HG02610 (cell line): ENCODE results near the gene PPP2CA.
"Not testable (repeated sequence)": the region's sequence is repeated elsewhere in the genome, so short reads cannot be mapped to it uniquely, and the experiment has no call there.

Source experiments
- ATAC-seq: cut with Tn5 transposase; IDR thresholded peaks from one replicate; pipeline ENCODE4 v1.9.1; 2021; ENCODE audit warnings: mild to moderate bottlenecking, moderate library complexity; ENCODE audit not compliant: unreplicated experiment

PPP2CA gene

DNA sequence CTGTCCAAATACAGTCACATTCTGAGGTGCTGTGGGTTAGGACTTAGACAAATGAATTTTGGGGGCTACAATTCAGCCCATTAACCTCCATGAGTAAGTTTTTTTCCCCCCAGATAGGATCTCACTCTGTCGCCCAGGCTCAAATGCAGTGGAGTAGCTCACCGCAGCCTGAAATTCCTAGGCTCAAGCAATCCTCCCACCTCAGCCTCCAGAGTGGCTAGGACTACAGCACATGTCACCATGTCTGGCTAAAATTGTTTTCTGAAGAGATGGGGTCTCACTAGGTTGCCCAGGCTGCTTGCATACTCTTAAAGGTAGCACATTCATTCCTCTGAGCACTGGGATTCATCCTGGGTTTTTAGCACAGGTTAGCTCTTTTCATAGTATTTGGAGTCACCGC lies 22.2 kb downstream of the PPP2CA start:
- no peak for ATAC-seq

DNA sequence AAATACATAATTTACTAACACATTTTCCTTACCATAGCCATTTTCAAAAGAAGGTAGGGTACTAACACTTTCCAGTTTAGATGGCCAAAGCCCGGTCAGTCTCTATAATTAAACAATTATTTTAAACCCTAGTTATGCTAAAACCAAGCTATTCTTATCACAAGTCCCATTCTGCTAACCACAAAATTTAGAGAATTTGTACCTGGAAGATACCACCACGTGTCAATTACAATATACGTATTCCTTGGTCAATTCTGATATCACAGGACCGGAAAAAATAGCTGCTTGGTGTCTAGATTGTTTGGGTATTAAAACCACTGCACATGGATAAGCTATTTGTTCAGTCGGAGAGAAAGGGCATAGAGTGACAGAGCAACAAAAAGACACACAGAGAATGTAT lies 30.2 kb downstream of the PPP2CA start:
- no peak for ATAC-seq

DNA sequence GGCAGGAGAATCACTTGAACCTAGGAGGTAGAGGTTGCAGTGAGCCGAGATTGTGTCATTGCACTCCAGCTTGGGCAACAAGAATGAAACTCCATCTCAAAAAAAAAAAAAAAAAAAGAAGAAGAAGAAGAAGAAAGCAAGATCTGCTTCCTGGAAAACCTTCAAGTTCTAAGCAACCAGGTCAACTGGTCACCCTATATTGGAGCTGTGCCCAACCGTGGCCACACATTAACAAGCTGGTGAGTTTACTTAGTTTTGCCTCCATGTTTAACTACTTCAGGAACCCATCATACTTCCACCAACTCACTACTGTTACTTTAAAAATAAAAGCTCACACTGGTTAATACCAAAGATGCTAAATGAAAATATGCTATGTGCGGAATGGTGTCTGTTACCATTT lies 36.8 kb downstream of the PPP2CA start:
- ATAC-seq = no peak

DNA sequence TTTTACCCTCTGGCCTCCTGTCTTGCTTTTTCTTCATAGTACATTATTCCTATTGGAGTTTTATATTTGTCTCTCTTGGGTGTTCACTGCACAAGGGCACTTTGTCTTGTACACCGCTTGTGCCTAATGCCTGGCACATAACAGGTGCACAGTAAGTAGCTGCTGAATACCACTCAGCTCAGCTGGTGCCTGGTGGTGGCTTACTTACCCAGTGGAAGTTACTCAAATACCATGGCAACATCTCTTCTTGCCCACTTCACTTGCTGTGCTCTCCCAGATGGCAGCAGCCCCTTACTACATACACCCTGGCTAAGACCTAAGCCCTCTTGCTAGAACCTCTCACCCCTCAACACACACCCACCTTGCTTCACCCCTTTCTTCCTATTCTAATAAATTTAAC lies 37.8 kb downstream of the PPP2CA start:
- ATAC-seq = no peak

DNA sequence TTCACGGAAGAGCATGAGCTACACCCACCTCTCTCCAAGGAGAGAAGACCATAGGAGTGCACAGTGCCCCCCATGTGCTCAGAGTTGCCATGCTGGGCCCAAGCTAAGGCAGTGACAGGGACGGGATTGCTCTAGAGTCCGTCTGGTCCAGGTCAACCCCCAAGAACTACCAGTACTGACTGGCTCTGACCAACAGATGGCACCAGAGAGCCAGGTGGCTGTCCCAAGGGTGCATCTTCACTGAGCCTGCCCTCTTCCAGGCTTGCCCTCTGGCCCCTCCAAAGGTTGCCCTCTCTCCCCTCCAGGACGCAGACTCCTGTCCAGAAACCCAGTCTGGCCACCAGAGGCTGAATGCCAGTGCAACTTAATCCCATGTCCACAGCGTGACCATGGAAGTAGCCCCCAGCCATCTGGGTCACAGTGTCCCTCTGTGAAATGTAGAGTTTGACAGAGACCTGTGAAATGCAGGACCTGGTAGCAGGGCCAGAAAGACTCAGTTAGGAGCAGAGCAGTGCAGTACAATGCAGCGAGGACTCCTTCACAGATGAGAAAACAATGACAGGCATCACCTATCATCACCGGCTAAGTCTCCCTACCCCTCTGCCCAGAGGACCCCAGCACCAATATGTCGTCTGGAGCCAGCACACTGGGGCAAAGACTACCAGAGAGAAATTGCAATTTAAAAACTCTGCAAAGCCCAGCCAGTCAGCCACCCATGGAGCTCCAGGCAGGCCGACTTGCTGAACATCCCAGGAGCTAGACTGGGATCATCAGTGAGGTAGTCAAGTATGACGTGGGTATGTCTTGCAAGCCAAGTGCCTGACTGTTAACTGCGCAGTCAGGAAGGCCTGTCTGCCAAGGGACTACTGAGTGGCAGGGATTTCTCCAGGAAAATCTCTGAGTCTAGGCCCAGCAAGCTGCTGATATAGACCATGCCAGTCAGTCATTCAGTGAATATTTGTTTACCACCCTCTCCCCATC lies 41.4 kb downstream of the PPP2CA start:
- peak; percentile 76 for ATAC-seq

DNA sequence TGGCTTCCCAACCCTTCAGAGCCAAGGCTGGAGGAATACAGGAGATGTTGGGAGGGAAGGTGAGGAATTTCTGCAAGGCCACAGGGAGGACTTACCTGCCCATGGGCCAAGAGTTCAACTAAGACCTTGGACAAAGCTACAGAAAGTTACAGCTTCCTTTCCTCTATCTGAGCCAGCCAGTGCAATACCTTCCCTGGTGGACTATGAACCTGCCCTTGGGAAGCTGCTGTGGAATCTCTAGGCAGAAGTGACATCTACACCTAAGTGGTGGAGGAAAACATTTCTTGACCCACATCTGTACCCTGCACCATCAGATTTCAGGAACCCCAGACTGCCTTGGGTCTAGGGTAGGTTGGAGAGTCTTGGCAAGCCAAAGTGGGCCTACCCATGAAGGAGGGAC lies 42.4 kb downstream of the PPP2CA start:
- no peak for ATAC-seq

DNA sequence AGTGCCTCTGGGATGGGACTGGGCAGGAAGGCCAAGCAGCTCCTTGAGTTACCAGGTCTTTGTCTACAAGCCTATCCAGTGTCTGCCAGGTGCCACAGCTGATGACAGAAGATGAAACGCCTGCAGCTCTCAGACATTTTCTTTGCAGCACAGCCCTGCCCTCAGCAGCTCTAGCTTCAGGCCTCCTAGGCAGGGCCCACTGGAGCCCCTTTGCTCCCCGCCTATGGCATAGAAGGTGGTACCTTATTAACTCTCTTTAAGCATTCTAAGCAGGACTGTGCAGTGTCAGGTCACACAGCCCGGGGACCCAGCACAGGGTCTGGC lies 47.8 kb downstream of the PPP2CA start:
- no peak for ATAC-seq

DNA sequence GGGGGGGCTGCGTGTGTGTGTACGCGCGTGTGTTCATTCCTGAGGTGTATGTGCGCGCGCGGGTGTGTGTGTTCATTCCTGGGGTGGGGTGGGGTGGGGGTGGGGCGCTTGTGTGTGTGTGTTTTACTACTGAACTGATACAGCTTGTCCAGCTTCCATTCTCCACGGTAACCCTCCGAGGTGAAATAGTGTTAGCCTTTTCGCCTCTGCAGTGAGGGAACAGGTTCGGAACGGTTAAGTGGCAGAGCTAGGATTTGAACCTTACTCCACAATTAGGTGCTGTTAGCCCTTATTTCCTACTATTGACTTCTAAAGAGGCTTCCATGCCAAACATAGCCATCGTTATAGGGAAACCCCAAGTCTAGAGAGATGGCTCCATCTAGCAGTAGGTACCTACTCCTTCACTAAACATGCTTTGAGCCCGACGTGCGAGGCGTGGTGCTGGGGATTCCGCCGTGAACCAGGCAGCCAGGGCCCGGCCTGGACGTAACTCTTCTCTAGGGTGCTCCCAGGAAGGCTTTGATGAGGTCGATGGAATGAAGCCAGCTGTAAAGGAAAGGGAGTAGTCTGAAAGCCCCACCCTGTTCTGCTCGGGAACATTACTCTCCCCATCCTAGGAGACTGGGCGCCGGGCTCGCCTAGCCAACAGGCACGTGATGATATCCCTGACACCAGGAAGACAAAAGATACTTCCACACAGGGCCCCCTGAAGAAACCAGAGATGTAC lies 48.3 kb downstream of the PPP2CA start:
- no peak for ATAC-seq

DNA sequence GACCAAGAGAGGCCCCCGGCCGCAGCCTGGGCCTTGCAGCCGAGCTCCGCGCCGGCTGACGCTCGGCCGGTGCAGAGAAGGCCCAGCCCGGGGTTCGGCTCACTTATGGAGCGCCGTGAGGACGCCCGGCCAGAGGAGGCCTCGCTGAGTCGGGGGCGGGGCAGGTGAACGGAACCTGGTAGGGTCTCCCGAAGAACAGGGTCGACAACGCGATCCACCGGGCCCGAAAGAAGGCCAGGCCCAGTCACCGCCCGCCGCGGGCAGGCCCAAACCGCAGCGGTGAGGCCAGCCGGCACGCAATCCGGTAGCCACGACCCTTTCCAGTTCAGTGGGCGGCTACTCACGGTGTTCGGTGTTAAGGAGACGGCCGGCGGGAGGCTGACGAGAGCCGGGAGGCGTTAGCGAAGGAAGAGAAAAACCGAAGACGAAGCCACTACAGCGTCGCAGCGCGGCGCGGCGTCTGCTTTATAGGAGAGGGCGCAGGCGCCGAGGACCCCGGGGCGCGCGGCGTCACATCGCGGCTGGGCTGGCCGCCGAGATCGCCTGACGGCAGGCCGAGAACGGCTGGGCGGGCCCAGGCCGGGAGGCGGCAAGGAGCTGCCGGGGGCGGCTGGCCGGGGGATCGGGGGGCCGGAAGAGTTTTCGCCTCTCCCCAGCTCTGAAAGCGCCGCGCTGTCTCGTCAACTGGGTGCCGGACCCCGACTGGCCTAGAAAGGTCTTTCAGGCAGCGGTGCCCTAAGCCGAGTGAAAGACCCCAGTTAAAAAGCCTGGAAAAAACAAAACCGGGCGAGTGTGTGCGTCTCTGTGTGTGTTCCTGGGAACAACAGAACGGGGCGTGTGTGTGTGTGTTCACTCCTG lies 49.1 kb downstream of the PPP2CA start, which contains the start of gene SKP1:
TSS of gene SKP1 (minus strand) at position 440 of the 858 bp plus-strand sequence. CDS start 2,928 bp downstream, outside the sequence.
- peak; percentile 73 for ATAC-seq

DNA sequence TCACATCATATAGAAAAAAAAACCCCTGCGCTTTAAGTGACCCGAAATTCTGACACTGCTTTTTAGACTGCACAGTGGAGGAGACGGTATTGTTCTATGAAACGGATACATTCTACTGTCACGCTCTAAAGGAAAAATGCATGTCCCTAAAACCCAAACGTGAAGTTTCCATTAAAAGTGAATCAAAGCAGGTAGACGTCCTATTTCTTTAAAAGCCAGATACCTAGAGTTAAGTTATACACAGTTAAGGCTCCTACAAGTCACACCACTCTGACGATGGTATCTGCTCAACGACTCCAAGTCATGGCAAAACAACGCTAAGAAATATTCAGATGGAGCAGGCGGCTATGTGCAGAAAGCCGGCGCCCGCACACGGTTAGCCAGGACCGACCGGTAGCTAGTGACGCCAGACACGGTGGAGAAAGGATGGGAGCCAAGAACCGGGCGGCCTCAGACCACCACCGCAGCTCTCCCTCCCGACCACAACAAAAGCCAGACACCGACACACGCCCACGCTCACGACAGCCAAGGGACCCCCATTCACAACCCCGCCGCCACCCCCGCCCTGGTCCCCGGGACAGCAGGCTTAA lies 49.9 kb downstream of the PPP2CA start:
- peak; percentile 21 for ATAC-seq

DNA sequence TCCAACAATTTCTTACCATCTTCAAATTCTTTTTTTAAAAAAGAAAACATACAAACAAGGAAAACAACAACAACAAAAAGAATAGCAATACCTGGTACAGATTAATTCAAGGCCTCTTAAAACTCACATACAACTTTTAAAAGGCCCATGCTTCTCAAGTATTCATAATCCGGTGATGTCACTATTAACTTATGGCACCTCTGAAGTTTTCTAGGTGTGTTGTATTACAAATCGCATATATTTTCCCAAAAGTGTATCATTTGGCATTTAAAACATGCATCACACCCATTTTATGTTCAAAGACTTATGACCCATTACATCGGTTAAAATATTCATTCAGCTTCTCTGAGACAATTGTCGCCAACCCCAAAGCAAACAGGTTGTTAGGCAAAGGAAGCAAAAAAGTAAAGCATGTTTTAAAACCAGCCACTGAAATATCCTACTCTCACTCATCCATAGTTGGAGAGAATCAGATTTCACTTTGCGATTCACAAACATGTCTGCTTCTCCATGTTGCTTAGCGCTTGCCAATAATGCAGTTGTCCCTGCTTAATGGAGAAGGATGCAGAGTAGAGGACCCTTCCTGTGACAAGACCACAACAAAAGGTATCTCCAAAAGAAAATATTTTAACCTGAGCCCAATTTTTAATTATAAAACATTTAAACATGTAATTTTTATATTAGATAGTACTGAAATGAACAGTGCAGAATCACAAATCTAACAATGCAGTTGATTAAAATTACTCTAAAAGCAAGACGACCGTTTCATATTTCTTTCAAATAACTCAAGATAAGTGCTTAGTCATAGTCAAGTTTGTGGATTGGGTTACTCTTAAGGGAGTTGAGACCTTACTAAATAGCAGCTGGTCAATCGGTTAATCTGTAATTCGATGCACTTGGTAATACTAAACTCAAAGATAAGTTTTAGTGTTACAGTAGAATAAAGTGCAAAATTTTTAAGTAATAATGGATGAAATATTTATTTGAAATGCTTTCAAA lies 50.7 kb downstream of the PPP2CA start:
- ATAC-seq = no peak

DNA sequence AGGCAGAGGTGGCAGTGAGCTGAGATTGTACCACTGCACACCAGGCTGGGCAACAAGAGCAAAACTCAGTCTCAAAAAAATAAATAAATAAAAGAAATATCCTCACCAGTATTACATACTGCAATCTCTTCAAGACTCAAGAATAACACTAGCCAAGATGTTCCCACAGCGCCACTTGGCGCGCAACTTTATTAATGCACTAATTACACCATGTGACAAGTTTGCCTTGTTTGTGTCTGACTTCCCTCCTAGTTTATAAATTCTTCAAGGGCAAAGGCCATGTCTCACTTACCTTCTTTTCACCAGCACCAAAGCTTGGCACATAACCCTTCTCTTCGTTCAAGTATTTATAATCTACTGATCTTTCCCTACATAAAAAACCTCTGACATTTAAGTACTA lies 53.9 kb downstream of the PPP2CA start:
- no peak for ATAC-seq

DNA sequence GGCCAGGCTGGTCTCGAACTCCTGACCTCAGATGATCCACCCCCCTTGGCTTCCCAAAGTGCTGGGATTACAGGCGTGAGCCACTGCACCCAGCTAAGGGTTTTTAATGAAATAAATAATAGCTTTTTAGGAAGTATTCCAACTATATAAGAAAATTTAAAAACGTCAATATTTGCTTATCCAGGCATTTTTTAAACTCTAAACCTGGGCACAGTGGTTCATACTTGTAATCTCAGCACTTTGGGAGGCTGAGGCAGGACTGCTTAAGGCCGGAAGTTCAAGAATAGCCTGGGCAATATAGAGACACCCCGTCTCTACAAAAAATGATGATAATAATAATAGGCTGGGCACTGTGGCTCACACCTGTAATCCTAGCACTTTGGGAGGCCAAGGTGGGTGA lies 63.3 kb downstream of the PPP2CA start:
- no peak for ATAC-seq

DNA sequence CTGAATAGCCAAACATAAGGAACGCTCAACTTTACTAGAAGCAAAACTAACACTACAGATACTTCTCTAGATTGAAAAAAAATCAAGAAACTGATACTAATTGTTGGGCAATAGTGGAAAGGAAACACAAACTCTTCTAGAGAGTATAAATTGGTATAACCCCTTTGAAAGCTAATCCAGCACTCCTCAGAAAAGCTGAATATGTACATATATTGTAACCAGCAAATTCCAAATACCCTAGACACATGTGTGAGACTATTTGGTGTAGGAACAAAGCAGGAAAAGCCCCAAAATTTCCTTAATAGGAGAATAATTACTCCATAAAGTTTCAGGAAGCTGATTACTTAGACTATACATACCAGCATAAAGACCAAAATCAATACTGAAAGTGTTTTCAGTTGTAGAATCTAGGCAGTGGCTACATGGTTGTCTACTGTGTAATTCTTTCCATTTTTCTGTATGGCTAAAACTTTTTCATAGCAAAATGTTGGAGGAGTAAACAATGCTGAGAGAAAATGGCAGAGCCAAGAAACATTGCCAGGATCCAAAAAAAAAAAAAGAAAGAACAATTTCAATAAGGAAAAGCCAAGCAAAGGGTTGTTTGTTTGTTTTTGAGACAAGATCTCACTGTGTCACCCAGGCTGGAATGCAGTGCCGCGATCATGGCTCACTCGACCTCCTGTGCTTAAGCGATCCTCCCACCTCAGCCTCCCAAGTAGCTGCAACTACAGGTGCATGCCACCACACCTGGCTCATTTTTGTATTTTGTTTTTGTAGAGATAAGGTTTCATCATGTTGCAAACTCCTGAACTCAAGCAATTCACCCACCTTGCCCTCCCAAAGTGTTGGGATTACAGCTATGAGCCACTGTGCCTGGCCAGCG lies 64.1 kb downstream of the PPP2CA start:
- no peak for ATAC-seq

DNA sequence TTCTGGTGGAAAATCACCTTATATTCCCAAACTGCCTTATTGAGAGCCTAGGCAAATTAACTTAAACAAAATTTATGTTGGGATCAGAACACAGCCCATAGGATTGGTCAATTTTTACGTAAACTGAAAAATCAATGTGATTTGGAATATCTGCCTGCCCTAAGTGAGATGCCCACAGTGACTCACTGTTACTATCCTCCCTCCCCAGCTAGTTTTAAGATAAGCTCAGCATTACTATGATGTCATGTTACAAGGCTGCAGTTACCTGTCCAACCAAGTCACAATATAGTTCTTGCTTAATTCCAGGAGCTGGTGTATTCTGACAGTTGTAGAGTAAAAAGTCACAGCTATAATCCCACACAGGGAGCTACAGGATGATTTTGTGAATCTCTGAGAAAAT lies 72.2 kb downstream of the PPP2CA start:
- ATAC-seq = no peak

DNA sequence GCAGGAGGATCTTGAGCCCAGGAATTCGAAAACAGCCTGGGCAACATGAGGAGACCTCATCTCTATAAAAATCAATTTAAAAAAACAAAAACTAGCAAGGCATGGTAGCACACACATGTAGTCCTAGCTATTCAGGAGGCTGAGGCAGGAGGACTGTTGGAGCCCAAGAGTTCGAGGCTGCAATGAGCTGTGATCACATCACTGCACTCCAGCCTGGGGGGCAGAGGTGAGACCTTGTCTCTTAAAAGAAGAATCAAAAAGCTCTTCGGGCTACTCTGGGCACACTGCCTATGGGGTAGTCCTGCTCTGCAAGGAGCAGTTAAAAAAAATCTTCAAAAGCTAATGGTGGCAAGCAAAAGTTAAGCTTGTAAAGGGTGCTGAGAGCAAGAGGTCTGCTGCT lies 72.6 kb downstream of the PPP2CA start:
- ATAC-seq = no peak

DNA sequence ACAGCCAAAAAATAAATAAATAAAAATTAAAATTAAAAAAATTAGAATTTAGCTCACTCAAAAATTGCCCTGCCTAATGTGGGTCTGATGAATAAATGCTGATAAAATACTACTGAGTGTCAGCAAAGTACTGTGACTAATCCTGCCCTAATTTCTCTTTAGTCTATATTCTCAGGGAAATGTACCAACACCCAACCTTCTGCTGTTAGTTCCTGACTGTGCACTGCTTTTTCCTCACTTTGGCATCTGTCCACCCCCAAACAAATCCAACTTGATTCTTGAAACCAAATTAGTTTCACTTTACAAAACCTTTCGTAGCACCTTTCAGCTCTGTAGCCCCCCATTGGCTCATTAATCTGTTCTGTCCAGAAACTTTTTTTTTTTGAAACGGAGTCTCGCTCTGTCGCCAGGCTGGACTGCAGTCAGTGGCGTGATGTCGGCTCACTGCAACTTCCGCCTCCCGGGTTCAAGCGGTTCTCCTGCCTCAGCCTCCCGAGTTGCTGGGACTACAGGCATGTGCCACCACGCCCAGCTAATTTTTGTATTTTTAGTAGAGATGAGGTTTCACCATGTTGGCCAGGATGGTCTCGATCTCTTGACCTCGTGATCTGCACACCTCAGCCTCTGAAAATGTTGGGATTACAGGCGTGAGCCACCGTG lies 73.6 kb downstream of the PPP2CA start:
- ATAC-seq = not testable (repeated sequence)

DNA sequence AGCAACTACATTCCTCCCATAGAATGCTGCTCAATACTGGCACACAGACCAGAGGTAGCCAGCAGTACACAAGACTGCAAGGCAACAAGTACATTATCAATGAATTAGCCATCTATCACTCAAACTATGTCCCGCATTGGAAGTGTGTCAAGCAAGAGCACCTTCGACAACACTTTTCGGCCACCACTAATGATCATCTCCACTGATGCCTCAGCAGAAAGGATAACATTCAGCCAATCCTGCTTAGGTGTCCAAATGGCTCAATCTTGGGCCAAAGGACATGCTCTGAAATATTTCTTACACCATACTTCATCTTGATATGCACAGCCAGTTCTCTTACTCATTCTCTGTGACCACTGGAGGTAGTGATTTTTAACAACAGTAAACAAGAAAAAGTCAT lies 74.2 kb downstream of the PPP2CA start:
- no peak for ATAC-seq
